ENCODE data around the gene TREX2. TPM values are rescaled to one million over a fixed set of nuclear protein-coding genes. Genes with fewer than 3 reads are reported as not detected.

Gene TREX2
- total RNA-seq, 2 donors from 2014 or later, result 1.0 to 1.6 TPM

GRCh38 chrX:153493085-153493484 lies 47.2 kb upstream of the TREX2 start:
- Histone ChIP-seq H3K4me1 (peaks cover 7% of the 10 kb centered on the region), H3K36me3 (replicated peaks in 1 of 2; ENCODE audit: insufficient read depth in 1 of 2, low read depth in 2 of 2) (no peaks in the 10 kb centered on the region), H3K27me3 (no peaks in the 10 kb centered on the region), H3K4me3 (no peak overlapping the region), H3K9me3 (no peaks in the 10 kb centered on the region), H3K27ac (no peak overlapping the region)
- DNase-seq (no peak), ATAC-seq (no peak)
- intact Hi-C loops (cut with DNase I), result no loop called here
- no peak for TF ChIP-seq CTCF (IDR thresholded peaks at IDR 0.05)
- no peak for TF ChIP-seq POLR2A (IDR thresholded peaks at IDR 0.05)
- WGBS, 2 donors, result 84 to 88% methylated on average over 10 to 11 of the region's 11 CpGs

- TF ChIP-seq CTCF (IDR thresholded peaks at IDR 0.05), result no peak
- TF ChIP-seq POLR2A (IDR thresholded peaks at IDR 0.05), result no peak
- Histone ChIP-seq H3K36me3 (replicated peaks in 1 of 2; ENCODE audit: insufficient read depth in 1 of 2, low read depth in 2 of 2) (no peaks in the 10 kb centered on the region), H3K4me3 (no peak overlapping the region), H3K27me3 (no peaks in the 10 kb centered on the region), H3K4me1 (peaks cover 7% of the 10 kb centered on the region), H3K27ac (no peak overlapping the region), H3K9me3 (no peaks in the 10 kb centered on the region)
- intact Hi-C loops (cut with DNase I), result no loop called here
- ATAC-seq, result no peak
- no peak for DNase-seq
- 64 to 82% methylated on average over 9 to 10 of the region's 12 CpGs for WGBS, 2 donors
Measured at GRCh38 chrX:153492543-153492942, 46.7 kb upstream of the TREX2 start.

GRCh38 chrX:153491918-153492317 lies 46.1 kb upstream of the TREX2 start:
- Histone ChIP-seq H3K27ac (no peak overlapping the region), H3K9me3 (no peaks in the 10 kb centered on the region), H3K36me3 (replicated peaks in 1 of 2; ENCODE audit: insufficient read depth in 1 of 2, low read depth in 2 of 2) (no peaks in the 10 kb centered on the region), H3K27me3 (no peaks in the 10 kb centered on the region), H3K4me3 (no peak overlapping the region), H3K4me1 (peaks cover 7% of the 10 kb centered on the region)
- intact Hi-C loops (cut with DNase I), result no loop called here
- DNase-seq (no peak), ATAC-seq (no peak)
- no CpG with 5 or more reads among the region's 11 CpGs for WGBS, 2 donors
- TF ChIP-seq POLR2A (IDR thresholded peaks at IDR 0.05) (no peak), CTCF (IDR thresholded peaks at IDR 0.05) (no peak)

GRCh38 chrX:153491351-153491914 lies 45.6 kb upstream of the TREX2 start:
- Histone ChIP-seq H3K9me3 (no peaks in the 10 kb centered on the region), H3K27ac (no peak overlapping the region), H3K4me3 (no peak overlapping the region), H3K27me3 (no peaks in the 10 kb centered on the region), H3K36me3 (replicated peaks in 1 of 2; ENCODE audit: insufficient read depth in 1 of 2, low read depth in 2 of 2) (no peaks in the 10 kb centered on the region), H3K4me1 (peaks cover 7% of the 10 kb centered on the region)
- intact Hi-C loops (cut with DNase I), result no loop called here
- TF ChIP-seq POLR2A (IDR thresholded peaks at IDR 0.05), result no peak
- TF ChIP-seq CTCF (IDR thresholded peaks at IDR 0.05), result no peak
- DNase-seq (no peak), ATAC-seq (no peak)
- WGBS, 2 donors, result 40% methylated on average over 1 of the region's 10 CpGs; no CpG with 5 or more reads in 1 of the 2 donors

GRCh38 chrX:153490217-153490930 lies 44.5 kb upstream of the TREX2 start:
- Histone ChIP-seq H3K4me3 (no peak overlapping the region), H3K36me3 (replicated peaks in 1 of 2; ENCODE audit: insufficient read depth in 1 of 2, low read depth in 2 of 2) (no peaks in the 10 kb centered on the region), H3K27me3 (no peaks in the 10 kb centered on the region), H3K9me3 (no peaks in the 10 kb centered on the region), H3K27ac (no peak overlapping the region), H3K4me1 (peaks cover 7% of the 10 kb centered on the region)
- no peak for TF ChIP-seq POLR2A (IDR thresholded peaks at IDR 0.05)
- no peak for TF ChIP-seq CTCF (IDR thresholded peaks at IDR 0.05)
- 74 to 100% methylated on average over 2 to 13 of the region's 20 CpGs for WGBS, 2 donors
- ATAC-seq, result no peak
- DNase-seq, result no peak
- intact Hi-C loops (cut with DNase I), result no loop called here
